ENCODE results near the gene HBS1L.
"Not testable (repeated sequence)": the region's sequence is repeated elsewhere in the genome, so short reads cannot be mapped to it uniquely, and the experiment has no call there.

Gene HBS1L

DNA sequence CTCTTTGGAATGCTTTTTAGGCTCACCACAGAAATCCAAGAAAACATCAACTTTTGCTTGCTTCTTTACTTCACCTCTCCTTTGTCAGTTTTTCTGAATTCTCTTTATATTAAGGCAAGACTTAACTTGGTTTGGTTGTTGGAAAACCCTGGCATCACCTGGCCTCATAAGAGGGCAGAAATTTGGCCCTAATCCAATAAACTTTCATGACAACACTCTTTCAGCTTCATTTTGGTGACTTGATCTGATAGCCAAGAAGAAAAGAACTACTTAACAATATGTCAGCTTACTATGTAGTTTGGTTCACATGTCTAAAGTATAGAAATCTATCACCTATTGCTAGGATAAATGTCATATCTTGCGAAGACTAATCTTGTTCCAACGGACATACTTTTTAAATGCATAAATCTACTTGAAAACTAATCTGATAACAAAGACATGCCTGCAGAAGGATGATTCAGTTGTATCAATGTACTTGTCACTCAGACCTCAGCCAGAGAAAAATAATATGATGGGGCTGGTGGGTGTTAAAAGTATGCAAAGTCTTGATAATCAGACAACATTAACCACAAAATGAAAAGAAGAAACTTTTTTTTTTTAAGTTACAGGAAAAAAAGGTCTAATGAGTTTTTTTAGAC is 19.3 kb upstream of the HBS1L start:
- no peak for DNase-seq

GRCh38 chr6:135073217-135073616 is 18.6 kb upstream of the HBS1L start:
- DNase-seq = no peak

DNA sequence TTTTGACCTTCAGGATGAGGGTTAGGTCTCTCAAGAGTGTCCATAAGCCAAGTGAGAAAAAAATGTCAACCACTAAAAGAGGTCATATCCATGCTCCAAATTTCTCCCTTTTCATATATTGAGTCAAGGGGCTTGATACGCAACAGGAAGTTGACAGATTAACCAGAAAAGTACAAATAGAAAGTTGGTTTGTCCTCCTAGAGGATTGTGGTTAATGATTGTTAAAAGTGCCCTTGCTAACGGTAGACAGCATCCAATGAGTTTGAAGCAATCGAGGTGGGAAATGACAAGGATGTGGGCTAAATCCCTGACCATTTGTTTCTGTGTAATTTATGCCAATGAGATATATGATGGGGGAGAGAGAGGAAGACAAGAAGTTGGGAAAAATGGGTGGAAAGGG is 18.1 kb upstream of the HBS1L start:
- no peak for DNase-seq

DNA sequence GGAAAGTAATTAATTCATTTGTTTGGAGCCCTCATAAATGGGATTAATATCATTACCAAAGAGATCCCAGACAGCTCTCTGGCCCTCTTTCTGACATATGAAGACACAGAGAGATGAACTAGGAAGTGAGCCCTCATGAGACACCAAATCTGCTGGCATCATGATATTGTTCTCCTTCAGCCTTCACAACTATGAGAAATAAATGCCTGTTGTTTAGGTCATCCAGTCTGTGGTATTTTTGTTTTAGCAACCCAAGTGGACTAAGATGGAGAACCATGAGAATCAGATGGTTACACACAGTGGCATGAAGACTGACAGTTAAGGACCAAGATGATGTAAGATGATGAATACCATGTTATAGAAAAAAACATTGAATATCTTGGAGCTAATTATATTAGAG is 16.9 kb upstream of the HBS1L start:
- DNase-seq = no peak

DNA sequence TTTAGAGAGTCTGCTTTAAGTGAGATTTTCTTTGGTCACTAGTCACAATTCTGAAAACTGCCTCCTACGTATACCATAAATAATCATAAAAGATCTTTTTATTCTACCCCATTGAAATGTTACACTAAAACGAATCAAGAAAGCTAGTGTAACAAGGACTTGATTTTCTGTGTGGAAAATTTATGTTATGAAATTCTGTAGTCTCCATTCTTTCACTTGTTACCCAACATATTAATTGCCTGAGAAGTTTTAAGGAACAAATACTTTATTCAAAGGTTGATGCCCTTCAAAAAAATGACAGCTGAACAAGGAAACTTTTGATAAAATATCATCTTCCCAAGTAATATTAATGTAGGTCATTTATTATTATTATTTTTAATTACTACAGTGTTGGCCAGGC is 13.3 kb upstream of the HBS1L start:
- DNase-seq = no peak

DNA sequence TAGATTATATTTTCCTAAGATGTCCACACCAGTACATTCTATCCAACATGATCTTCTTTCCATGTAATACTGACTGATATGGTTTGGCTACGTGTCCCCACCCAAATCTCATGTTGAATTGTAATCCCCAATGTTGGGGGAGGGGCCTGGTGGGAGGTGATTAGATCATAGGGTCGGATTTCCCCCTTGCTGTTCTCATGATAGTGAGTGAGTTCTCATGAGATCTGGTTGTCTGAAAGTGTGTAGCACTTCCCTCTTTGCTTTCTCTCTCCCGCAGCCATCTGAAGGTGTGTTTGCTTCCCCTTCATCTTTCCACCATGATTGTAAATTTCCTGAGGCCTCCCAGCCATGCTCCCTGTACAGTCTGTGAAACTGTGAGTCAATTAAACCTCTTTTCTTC is 12.2 kb upstream of the HBS1L start:
- no peak for DNase-seq

DNA sequence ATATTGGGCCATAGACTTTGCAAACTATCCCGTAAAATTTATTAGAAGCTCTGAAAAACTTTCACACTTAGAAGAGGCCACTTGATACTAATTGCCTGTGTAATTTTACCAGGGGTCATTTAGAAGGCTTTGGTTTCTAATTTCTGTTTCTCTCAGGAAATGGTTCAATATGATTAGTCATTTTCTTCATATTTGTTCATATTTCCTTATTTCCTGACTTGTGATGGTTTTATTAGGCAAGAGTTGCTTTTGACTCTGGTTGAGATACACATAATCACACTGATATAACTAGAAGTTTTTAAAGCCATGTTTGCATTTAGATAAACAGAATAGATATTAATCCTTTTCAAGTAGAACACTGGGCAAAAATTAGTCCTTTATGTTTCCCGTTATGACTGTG is 11.8 kb upstream of the HBS1L start:
- no peak for DNase-seq

DNA sequence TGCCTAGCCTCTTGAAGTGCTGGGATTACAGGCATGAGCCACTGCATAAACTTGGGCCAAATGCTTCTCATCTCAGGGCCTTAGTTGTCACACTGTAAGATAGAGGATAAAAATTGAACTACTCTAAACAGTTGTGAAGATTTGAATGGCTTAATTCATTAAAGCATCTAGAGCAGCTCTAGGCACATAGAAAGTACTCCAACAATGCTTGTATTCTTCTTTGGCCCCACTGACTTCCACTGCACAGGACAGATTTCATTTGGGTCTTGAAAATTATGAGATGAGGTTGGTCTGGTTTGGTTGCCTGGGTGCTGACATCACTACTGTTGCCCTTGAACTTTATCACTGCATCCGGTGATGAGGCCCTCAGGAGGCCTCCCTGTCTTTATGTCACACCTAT is 10.0 kb upstream of the HBS1L start:
- DNase-seq = no peak

DNA sequence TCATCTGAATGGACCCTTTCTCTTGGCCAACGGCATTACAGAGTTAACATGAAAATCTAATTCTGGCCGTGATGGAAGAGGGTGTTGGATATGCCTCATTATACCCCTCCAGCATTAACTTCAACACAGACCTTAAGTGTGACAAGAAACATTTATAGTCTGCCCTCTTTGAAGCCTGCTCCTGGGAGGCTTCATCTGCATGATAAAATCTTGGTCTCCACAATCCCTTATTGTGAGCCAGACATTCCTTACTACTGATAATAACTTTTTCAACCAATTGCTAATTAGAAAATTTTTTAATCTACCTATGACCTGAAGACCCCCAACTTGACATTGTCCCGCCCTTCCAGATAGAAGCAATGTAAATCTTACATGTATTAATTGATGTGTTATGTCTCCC is 9.3 kb upstream of the HBS1L start:
- DNase-seq = no peak

DNA sequence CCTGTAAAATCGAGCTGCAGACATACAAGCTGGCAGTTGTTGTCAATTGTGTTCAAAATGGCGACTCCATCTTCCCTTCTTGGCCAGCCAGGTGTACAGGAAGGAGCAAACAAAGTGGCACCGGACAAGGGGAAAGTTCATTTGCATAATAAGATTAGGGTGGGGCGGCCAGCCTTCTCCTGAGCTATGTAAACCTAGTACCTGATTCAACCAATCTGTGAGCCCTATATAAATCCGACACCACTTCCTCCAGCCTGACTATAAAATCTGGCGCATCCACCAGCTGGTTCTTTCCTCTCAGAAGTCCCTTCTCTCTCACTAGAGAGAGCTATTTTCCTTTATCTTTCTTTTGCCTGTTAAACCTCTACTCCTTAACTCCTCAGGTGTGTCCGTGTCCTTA is 8.1 kb upstream of the HBS1L start:
- peak; percentile 84 for DNase-seq

DNA sequence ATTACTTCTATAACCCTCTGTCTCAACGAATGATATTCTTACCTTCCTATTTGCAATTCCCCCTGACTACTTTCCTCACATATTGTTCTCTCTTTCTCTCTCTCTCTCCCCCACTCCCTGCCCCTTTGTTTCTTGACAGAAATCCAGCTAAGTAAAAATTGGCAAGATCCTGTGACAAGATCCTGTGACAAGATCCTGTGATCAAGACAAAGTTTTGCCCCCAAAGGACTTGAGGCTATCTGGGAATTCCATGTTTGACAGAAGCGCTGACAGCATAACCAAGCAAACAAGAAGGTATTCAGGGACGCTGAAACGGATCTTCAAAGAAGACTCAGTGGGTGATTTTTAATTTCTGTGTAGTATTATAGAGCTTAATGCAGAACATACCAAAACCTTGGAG is 5.5 kb upstream of the HBS1L start:
- no peak for DNase-seq

GRCh38 chr6:135058299-135058698 is 3.7 kb upstream of the HBS1L start:
- not testable (repeated sequence) for DNase-seq

- no peak for DNase-seq
These were observed 2.0 kb upstream of the HBS1L start for GRCh38 chr6:135056632-135057031.

- DNase-seq = peak; percentile 69
These were observed 425 bp downstream of the HBS1L start for GRCh38 chr6:135054226-135054568.

GRCh38 chr6:135053406-135053805 is 1.2 kb downstream of the HBS1L start:
- DNase-seq = no peak

GRCh38 chr6:135052939-135053338 is 1.7 kb downstream of the HBS1L start:
- peak; percentile 4 for DNase-seq

DNA sequence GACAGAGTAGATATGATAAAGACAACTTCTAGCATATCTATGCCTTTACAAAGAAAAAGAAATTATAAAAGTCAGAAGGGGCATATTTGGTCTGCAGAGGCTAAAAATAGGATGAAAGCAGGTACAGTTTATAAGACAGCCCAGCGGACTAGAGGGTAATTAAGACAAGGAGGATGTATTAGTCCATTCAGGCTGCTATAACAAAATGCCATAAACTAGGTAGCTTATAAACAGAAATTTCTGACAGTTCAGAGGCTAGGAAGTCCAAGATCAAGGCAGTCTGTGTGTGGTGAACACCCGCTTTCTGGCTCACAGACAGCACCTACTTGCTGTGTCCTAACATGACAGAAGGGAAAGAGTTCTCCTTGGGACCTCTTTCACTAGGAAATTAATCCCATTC is 5.7 kb downstream of the HBS1L start:
- no peak for DNase-seq

GRCh38 chr6:135047336-135047735 is 7.3 kb downstream of the HBS1L start:
- DNase-seq = no peak

DNA sequence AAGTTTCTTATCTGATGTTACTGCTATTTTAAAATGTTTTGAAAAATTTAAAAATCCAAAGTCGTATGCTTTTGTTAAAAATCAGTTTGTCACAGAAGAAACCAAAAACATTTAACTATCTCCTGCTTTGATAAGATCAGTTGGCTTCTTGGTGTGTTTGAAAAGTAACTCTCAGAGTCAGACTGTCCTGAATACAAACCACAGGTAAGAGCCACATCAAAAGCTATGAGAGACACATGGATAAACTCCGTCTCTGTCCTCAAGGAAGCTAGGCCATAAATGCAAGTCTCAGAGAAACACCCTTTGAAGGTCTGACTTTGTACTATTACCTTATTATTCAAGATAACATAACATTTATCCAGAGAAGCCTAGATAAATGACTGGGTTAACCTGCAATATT is 7.7 kb downstream of the HBS1L start:
- no peak for DNase-seq

DNA sequence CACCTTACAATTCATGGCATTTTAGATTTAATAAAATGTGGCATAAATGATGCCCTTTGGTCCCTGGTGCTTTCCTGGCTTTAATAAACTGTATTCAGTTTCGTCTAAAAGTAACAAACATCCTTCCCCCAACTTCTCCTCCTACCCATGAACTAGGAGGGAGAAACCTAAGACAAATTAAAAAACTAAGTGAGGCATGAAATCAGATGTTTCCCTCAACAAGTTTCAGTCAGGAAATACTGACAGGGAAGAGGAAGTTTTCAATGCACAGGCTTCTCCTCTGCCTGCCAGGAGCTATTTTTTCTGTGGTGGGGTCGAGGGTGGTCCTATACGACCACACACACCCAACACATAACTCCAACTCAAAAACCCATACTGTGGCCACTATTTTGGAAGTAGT is 10.0 kb downstream of the HBS1L start:
- no peak for DNase-seq

GRCh38 chr6:135043846-135044245 is 10.8 kb downstream of the HBS1L start:
- DNase-seq = no peak

- no peak for DNase-seq
These were observed 11.3 kb downstream of the HBS1L start for GRCh38 chr6:135043364-135043763.

DNA sequence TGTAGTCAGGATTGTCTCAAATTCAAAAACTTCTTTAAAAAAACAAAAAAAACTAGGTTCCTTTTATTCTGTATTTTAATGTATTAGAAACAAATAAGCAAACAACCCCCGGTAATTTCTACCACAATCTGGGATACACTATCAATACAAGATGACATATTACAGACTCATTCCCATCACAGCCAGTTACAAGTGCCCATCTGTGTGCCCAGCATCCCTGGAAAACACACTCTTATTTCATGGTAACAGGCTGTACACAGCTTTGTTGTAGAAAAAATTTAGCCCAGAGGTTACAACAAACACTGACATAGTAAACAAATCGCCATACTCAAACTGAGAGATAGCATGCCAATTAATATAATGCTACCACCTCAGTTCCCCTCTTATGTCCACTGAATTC is 16.3 kb downstream of the HBS1L start:
- DNase-seq = no peak

DNA sequence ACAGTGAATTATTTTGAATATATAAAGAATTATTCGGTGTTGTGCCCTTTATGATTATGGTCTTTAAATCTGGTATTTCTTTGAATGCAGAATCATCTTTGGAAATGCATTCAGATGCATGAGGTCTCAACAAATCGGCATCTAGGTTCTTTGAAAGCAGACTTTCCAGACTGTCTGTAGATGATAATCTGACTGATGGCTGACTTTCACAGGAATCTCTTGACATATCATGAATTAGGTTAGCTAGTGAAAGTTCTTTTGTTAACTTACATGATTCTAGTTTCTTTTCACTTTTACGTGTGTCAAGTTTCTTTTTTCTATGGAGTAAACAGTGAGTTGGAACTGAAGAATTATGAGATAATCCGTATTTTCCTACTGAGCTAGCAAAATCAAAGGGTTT is 17.1 kb downstream of the HBS1L start:
- no peak for DNase-seq

DNA sequence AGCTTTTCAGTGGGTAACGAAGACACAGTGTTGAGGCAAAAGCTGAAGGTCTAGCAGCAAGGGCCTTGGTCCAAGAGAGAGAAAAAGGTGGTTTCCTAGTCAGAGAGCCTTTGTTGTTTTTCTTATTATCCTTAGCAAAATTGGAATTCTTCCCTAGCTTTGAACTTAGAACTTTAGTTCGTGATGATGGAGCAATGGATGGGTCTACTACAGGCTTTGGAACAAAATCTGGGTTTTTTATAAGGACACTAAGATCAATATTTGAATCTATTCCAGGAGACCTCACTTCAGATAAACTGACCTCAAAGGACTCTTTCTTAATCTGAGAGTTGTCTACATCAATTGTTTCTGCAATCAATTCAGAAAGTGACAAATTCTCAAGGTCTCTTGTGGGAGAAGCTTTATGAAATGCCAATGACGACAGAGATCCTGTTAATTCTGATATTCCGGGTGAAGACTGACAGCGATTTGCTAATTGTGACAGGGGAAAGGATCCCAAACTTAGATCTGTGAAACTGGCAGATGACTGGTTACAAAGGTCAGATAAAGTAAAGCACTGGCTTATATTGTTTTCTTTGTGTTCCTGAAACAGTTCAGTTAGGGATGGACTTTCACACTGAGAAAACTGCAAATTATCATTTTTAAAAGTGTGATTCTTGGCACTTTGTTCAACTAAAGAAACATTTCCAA is 17.7 kb downstream of the HBS1L start:
- DNase-seq = no peak

Data from NCI-H69 (cell line).